GM23338 (cell line): Measurements from ENCODE around the gene KRT12. TPM values are rescaled to one million over a fixed set of nuclear protein-coding genes. Genes with fewer than 3 reads are reported as not detected.

Experiments used
- ATAC-seq: fragments of 200-7000 bp; cut with Tn5 transposase; 3 replicates; pipeline ENCODE4 v1.9.1; 2020
- DNase-seq: peaks from one replicate; pipeline ENCODE4 v3.0.0-alpha.2; 2015; ENCODE audit warnings: low spot score
- H2AFZ ChIP-seq: fragments of 200-600 bp; sonication (generic); 2 replicates; pipeline ENCODE4 v1.8.0; 2016; ENCODE audit warnings: antibody characterized with exemption, mild to moderate bottlenecking, moderate library complexity
- H3F3A ChIP-seq: fragments of 200-600 bp; sonication (generic); replicated peaks from 2 replicates; pipeline ENCODE4 v1.8.0; 2017; ENCODE audit warnings: antibody characterized with exemption, mixed run types, low read depth
- H3K27ac ChIP-seq: fragments of 200-600 bp; sonication (generic); 2 replicates; pipeline ENCODE4 v1.6.1; 2016; ENCODE audit warnings: low read depth
- H3K27me3 ChIP-seq: fragments of 200-600 bp; sonication (generic); 2 replicates; pipeline ENCODE4 v1.8.0; 2016; ENCODE audit warnings: mild to moderate bottlenecking, mixed run types, moderate library complexity; ENCODE audit not compliant: insufficient read depth
- H3K36me3 ChIP-seq: fragments of 200-600 bp; sonication (generic); 2 replicates; pipeline ENCODE4 v1.8.0; 2016; ENCODE audit warnings: mild to moderate bottlenecking; ENCODE audit not compliant: insufficient read depth
- H3K4me1 ChIP-seq: fragments of 200-600 bp; sonication (generic); 2 replicates; pipeline ENCODE4 v1.8.0; 2016; ENCODE audit warnings: mild to moderate bottlenecking, moderate library complexity; ENCODE audit not compliant: insufficient read depth
- H3K4me2 ChIP-seq: fragments of 200-600 bp; sonication (generic); 2 replicates; pipeline ENCODE4 v1.7.1; 2017; ENCODE audit warnings: mixed run types
- H3K4me3 ChIP-seq: fragments of 200-600 bp; sonication (generic); 2 replicates; pipeline ENCODE4 v1.6.1; 2016; ENCODE audit warnings: mixed run types
- H3K79me2 ChIP-seq: fragments of 200-600 bp; sonication (generic); replicated peaks from 2 replicates; pipeline ENCODE4 v1.8.0; 2017; ENCODE audit warnings: mild to moderate bottlenecking; ENCODE audit not compliant: insufficient read depth
- H3K9me2 ChIP-seq: fragments of 200-600 bp; sonication (generic); 2 replicates; pipeline ENCODE4 v1.8.0; 2017; ENCODE audit not compliant: insufficient read depth
- H4K20me1 ChIP-seq: fragments of 200-600 bp; sonication (generic); replicated peaks from 2 replicates; pipeline ENCODE4 v1.8.0; 2017; ENCODE audit warnings: mild to moderate bottlenecking; ENCODE audit not compliant: insufficient read depth
- H3K27ac Mint-ChIP-seq: 2 replicates; pipeline ENCODE4 v1.8.0; 2020; ENCODE audit warnings: inconsistent platforms, mild to moderate bottlenecking, moderate library complexity, mixed read lengths
- H3K27me3 Mint-ChIP-seq: 3 replicates; pipeline ENCODE4 v1.8.0; 2022; ENCODE audit warnings: low read depth, mild to moderate bottlenecking, moderate library complexity, mixed read lengths, inconsistent platforms; ENCODE audit not compliant: insufficient read depth, poor library complexity
- H3K36me3 Mint-ChIP-seq: 3 replicates; pipeline ENCODE4 v1.8.0; 2021; ENCODE audit warnings: low read depth, mild to moderate bottlenecking, inconsistent platforms, moderate library complexity, mixed read lengths
- H3K4me1 Mint-ChIP-seq: 3 replicates; pipeline ENCODE4 v1.8.0; 2020; ENCODE audit warnings: mild to moderate bottlenecking, inconsistent platforms, mixed read lengths
- H3K4me3 Mint-ChIP-seq: 3 replicates; pipeline ENCODE4 v1.8.0; 2021; ENCODE audit warnings: moderate library complexity, mild to moderate bottlenecking, inconsistent platforms, mixed read lengths
- H3K9me3 Mint-ChIP-seq: 3 replicates; pipeline ENCODE4 v1.8.0; 2020; ENCODE audit warnings: moderate library complexity, mild to moderate bottlenecking, inconsistent platforms, mixed read lengths
- CREB1 ChIP-seq: fragments of 250-450 bp; sonication (Bioruptor Pico); IDR thresholded peaks from 2 replicates; pipeline ENCODE4 v1.5.0; 2020; ENCODE audit warnings: low read depth, mild to moderate bottlenecking, moderate library complexity
- ETS1 ChIP-seq: IDR thresholded peaks from 2 replicates; pipeline ENCODE4 v1.6.1; 2016; ENCODE audit warnings: antibody characterized with exemption
- EZH2 ChIP-seq: fragments of 200-600 bp; sonication (generic); IDR thresholded peaks from one replicate; pipeline ENCODE4 v1.8.0; 2017; ENCODE audit warnings: antibody characterized with exemption, mild to moderate bottlenecking, low read depth; ENCODE audit not compliant: unreplicated experiment
- EZH2phosphoT487 ChIP-seq: fragments of 200-600 bp; sonication (generic); IDR thresholded peaks from one replicate; pipeline ENCODE4 v1.8.1; 2018; ENCODE audit warnings: antibody characterized with exemption; ENCODE audit not compliant: unreplicated experiment
- JUNB ChIP-seq: IDR thresholded peaks from one replicate; pipeline ENCODE4 v1.6.1; 2016; ENCODE audit warnings: antibody characterized with exemption; ENCODE audit not compliant: unreplicated experiment
- NANOG ChIP-seq: IDR thresholded peaks from 2 replicates; pipeline ENCODE4 v1.6.1; 2016; ENCODE audit warnings: antibody characterized with exemption, borderline replicate concordance
- POLR2AphosphoS5 ChIP-seq: IDR thresholded peaks from 2 replicates; pipeline ENCODE4 v1.6.1; 2016; ENCODE audit warnings: antibody characterized with exemption, low read depth
- REST ChIP-seq: IDR thresholded peaks from one replicate; pipeline ENCODE4 v1.6.1; 2018; ENCODE audit warnings: antibody characterized with exemption; ENCODE audit not compliant: unreplicated experiment
- STAT1 ChIP-seq: IDR thresholded peaks from one replicate; pipeline ENCODE4 v1.6.1; 2016; ENCODE audit warnings: antibody characterized with exemption; ENCODE audit not compliant: unreplicated experiment
- ZNF114 ChIP-seq: fragments of 250-450 bp; sonication (Bioruptor Pico); IDR thresholded peaks from 2 replicates; pipeline ENCODE4 v1.5.0; 2020; ENCODE audit warnings: mild to moderate bottlenecking, moderate library complexity
- ZNF331 ChIP-seq: fragments of 250-450 bp; sonication (Bioruptor Pico); IDR thresholded peaks from 2 replicates; pipeline ENCODE4 v1.5.0; 2020; ENCODE audit warnings: low read depth, mild to moderate bottlenecking, moderate library complexity
- polyA plus RNA-seq: library from polyadenylated mRNA; unstranded; fragments of >200 nt; fragmentation: Nextera tagmentation; extraction: Ambion mirVana; gene quantifications from 2 replicates; pipeline ENCODE4 v1.2.1, GENCODE V29; 2016
- total RNA-seq: library from RNA; depleted of rRNA; stranded (reverse); fragments of >200 nt; shearing (Covaris generic); gene quantifications from 2 replicates; pipeline ENCODE4 v1.2.3, GENCODE V29; 2014
- TF ChIP-seq, protein P1 (sequence below): fragments of 250-450 bp; sonication (Bioruptor Pico); IDR thresholded peaks from 2 replicates; pipeline ENCODE4 v1.5.0; 2020; ENCODE audit warnings: mild to moderate bottlenecking, moderate library complexity
- TF ChIP-seq, protein P2 (sequence below), 2 experiments: fragments of 200-600 bp in 1 of 2; sonication (generic) in 1 of 2; conservative IDR thresholded peaks; 2 replicates each; pipeline versions ENCODE4 v1.5.1 to v1.6.1; 2016 to 2017; ENCODE audit warnings: antibody characterized with exemption in 2 of 2, low read depth in 2 of 2, mild to moderate bottlenecking in 2 of 2, moderate library complexity in 1 of 2

Gene KRT12
- total and polyA plus RNA-seq, 2 experiments from 2014 or later, result not detected

- peak; percentile 53 for ATAC-seq
- Mint-ChIP-seq H3K36me3 (no peaks in the 10 kb centered on the region), H3K9me3 (no peaks in the 10 kb centered on the region), H3K27me3 (peaks cover 2% of the 10 kb centered on the region), H3K27ac (no peak overlapping the region), H3K4me3 (no peak overlapping the region), H3K4me1 (peaks cover 11% of the 10 kb centered on the region; the same call in 2 of the 3 replicates)
- no peaks in the 10 kb centered on the region for H3K36me3 ChIP-seq
- H3K27me3 ChIP-seq, result no peaks in the 10 kb centered on the region
- no peaks in the 10 kb centered on the region for H4K20me1 ChIP-seq
- no peak overlapping the region for H3K4me2 ChIP-seq
- H3K4me3 ChIP-seq, result no peak overlapping the region
- no peak overlapping the region for H3K27ac ChIP-seq
- H3K9me2 ChIP-seq, result no peaks in the 10 kb centered on the region
- DNase-seq, result no peak
- no peak overlapping the region for H2AFZ ChIP-seq
- H3F3A ChIP-seq, result no peaks in the 10 kb centered on the region
- no peak for TF ChIP-seq ETS1
- TF ChIP-seq, protein P1, sequence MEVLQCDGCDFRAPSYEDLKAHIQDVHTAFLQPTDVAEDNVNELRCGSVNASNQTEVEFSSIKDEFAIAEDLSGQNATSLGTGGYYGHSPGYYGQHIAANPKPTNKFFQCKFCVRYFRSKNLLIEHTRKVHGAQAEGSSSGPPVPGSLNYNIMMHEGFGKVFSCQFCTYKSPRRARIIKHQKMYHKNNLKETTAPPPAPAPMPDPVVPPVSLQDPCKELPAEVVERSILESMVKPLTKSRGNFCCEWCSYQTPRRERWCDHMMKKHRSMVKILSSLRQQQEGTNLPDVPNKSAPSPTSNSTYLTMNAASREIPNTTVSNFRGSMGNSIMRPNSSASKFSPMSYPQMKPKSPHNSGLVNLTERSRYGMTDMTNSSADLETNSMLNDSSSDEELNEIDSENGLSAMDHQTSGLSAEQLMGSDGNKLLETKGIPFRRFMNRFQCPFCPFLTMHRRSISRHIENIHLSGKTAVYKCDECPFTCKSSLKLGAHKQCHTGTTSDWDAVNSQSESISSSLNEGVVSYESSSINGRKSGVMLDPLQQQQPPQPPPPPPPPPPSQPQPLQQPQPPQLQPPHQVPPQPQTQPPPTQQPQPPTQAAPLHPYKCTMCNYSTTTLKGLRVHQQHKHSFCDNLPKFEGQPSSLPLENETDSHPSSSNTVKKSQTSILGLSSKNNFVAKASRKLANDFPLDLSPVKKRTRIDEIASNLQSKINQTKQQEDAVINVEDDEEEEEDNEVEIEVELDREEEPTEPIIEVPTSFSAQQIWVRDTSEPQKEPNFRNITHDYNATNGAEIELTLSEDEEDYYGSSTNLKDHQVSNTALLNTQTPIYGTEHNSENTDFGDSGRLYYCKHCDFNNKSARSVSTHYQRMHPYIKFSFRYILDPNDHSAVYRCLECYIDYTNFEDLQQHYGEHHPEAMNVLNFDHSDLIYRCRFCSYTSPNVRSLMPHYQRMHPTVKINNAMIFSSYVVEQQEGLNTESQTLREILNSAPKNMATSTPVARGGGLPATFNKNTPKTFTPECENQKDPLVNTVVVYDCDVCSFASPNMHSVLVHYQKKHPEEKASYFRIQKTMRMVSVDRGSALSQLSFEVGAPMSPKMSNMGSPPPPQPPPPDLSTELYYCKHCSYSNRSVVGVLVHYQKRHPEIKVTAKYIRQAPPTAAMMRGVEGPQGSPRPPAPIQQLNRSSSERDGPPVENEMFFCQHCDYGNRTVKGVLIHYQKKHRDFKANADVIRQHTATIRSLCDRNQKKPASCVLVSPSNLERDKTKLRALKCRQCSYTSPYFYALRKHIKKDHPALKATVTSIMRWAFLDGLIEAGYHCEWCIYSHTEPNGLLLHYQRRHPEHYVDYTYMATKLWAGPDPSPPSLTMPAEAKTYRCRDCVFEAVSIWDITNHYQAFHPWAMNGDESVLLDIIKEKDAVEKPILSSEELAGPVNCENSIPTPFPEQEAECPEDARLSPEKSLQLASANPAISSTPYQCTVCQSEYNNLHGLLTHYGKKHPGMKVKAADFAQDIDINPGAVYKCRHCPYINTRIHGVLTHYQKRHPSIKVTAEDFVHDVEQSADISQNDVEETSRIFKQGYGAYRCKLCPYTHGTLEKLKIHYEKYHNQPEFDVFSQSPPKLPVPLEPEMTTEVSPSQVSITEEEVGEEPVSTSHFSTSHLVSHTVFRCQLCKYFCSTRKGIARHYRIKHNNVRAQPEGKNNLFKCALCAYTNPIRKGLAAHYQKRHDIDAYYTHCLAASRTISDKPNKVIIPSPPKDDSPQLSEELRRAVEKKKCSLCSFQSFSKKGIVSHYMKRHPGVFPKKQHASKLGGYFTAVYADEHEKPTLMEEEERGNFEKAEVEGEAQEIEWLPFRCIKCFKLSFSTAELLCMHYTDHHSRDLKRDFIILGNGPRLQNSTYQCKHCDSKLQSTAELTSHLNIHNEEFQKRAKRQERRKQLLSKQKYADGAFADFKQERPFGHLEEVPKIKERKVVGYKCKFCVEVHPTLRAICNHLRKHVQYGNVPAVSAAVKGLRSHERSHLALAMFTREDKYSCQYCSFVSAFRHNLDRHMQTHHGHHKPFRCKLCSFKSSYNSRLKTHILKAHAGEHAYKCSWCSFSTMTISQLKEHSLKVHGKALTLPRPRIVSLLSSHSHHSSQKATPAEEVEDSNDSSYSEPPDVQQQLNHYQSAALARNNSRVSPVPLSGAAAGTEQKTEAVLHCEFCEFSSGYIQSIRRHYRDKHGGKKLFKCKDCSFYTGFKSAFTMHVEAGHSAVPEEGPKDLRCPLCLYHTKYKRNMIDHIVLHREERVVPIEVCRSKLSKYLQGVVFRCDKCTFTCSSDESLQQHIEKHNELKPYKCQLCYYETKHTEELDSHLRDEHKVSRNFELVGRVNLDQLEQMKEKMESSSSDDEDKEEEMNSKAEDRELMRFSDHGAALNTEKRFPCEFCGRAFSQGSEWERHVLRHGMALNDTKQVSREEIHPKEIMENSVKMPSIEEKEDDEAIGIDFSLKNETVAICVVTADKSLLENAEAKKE (CRISPR knock-in tag), result no peak
- TF ChIP-seq ZNF331 (CRISPR knock-in tag), result no peak
- no peak for TF ChIP-seq EZH2phosphoT487
- TF ChIP-seq, protein P2, sequence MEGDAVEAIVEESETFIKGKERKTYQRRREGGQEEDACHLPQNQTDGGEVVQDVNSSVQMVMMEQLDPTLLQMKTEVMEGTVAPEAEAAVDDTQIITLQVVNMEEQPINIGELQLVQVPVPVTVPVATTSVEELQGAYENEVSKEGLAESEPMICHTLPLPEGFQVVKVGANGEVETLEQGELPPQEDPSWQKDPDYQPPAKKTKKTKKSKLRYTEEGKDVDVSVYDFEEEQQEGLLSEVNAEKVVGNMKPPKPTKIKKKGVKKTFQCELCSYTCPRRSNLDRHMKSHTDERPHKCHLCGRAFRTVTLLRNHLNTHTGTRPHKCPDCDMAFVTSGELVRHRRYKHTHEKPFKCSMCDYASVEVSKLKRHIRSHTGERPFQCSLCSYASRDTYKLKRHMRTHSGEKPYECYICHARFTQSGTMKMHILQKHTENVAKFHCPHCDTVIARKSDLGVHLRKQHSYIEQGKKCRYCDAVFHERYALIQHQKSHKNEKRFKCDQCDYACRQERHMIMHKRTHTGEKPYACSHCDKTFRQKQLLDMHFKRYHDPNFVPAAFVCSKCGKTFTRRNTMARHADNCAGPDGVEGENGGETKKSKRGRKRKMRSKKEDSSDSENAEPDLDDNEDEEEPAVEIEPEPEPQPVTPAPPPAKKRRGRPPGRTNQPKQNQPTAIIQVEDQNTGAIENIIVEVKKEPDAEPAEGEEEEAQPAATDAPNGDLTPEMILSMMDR (conservative IDR thresholded peaks at IDR 0.05; ENCODE audit: low read depth in 2 of 2), result no peak
- TF ChIP-seq REST, result no peak
- no peak for TF ChIP-seq ZNF114 (CRISPR knock-in tag)
- TF ChIP-seq JUNB, result no peak
- no peak for TF ChIP-seq EZH2
- TF ChIP-seq CREB1, result no peak
- no peak for TF ChIP-seq NANOG
- no peak for TF ChIP-seq STAT1
- no peak for TF ChIP-seq POLR2AphosphoS5
- no peaks in the 10 kb centered on the region; the same call in 1 of the 2 replicates for H3K4me1 ChIP-seq
- H3K79me2 ChIP-seq, result no peaks in the 10 kb centered on the region
Observed at GRCh38 chr17:40901981-40902474, 35.0 kb upstream of the KRT12 start.
